Mucosa of gallbladder (tissue), 1 donor: ENCODE data around the gene NFATC4. TPM values are rescaled to one million over a fixed set of nuclear protein-coding genes. Genes with fewer than 3 reads are reported as not detected.
"Not testable (repeated sequence)": the region's sequence is repeated elsewhere in the genome, so short reads cannot be mapped to it uniquely, and the experiment has no call there.

Experiments used
- DNase-seq: peaks from one replicate; pipeline ENCODE4 v3.0.0-alpha.2; 2020; ENCODE audit warnings: low spot score
- total RNA-seq: library from RNA; stranded (reverse); gene quantifications from one replicate; pipeline ENCODE4 v1.2.1, GENCODE V29; 2021
- donor health status: DM: no; HTN: no; CAD: no.

NFATC4 gene
- total RNA-seq, 1 donor from 2014 or later, result 148 TPM

DNA sequence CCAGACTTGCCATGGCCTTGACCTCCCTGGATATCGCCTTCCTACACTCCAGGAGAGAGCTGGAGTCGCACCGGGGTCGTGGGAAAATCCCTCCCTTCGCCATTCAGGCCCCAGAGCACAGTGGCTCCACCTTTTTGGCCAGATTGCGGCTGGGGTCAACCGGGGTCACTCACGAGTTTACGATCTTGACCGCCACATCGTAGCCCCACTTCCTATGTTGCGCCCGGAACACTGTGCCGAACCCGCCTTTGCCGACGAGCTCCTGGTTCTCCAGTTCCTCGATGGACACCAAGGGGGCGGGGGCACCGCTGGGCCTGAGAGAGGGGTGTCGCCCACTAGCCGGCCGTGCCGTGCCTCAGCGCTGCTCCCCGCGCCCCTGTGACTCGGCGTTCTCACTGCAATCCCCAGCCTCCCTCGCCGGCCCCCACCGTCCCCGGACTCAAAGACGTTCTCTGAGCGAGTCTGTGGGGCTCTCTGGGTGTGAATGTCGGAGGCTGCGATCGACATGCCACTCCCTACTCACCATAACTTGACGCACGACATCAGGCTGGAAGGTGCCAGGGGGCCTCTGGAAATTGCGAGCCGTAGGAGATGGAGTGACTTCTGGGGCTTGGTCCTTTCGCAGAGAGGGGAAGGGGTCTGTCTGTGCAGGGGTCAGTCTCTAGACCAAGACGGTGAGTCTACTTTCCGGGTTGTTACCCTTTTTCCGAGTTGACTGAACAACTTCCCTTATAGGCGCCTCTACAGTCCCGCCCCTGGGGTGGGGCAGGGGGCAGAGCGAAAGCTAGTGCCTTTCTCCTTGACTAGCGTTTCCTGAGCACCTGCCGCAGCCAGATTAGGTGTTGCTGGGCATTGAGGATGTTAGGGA is 28.5 kb upstream of the NFATC4 start, which contains the start of gene RIPK3:
TSS of gene RIPK3 (minus strand) at position 708 of the 868 bp plus-strand sequence. CDS start at position 543, 165 bp downstream.
- peak; percentile 66 for DNase-seq

DNA sequence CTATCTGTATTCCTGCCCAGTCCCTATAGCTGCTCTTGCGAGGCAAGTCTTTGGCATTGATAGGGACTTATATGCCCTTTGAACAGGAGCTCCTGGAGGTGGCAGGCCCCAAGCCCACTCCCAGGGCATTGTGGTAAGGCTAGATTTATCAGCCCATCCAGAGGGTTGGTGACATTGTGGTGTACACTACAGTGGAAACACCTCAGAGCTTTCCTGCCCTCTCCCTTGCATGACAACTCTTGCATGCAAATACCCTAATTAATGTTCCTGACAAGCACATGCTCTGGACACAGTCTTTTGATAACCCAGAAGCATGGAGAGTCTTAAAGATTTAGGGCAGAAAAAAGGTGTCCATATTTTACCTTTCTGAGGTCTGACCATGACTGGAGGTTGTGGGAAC is 27.4 kb upstream of the NFATC4 start:
- no peak for DNase-seq

DNA sequence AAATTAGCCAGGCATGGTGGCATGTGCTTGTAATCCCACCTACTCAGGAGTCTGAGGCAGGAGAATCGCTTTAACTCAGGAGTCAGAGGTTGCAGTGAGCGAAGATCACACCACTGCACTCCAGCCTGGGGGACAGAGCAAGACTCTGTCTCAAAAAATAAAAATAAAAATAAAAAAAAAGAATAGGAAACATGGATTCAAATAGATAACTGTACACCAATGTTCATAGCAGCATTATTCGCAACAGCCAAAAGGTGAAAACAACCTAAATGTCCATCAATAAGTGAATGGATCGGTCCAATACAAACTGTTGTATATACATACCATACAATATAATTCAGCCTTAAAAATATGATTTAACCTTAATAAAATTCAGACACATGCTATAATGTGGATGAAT is 25.1 kb upstream of the NFATC4 start:
- DNase-seq, result no peak

DNA sequence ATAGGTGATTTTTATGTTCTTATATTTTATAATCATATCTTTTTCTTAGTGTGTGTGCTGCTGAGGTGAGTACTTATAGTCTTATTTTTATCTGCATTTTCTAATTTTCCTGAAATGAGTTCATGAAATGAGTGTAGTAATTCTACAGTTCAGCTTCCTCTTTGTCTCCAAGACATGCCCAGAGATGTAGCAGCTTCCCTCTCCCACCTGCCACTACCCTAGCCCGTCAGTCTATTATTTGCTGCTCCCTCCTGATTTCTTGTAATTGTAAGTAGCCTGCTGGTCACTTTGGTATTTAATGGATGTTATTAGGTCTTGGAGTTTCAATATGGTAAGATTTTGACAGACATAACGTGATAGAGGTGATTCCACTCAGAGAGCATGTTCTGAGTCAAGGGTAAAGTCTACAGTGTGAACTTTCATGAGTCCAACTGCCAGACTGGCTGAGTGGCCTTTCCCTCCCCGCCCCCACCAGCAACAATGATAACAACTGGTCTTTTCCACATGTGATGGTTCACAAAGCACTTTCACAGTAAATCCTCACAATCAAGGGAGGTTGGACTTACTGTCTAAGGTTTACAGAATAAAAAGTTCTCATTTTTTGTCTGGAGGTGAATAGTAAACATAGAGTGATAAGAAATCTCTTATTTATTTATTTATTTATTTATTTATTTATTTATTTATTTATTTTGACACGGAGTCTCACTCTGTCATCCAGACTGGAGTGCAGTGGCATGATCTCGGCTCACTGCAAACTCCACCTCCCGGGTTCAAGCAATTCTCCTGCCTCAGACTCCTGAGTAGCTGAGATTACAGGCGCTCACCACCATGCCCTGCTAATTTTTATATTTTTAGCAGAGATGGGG is 24.0 kb upstream of the NFATC4 start:
- DNase-seq, result no peak

DNA sequence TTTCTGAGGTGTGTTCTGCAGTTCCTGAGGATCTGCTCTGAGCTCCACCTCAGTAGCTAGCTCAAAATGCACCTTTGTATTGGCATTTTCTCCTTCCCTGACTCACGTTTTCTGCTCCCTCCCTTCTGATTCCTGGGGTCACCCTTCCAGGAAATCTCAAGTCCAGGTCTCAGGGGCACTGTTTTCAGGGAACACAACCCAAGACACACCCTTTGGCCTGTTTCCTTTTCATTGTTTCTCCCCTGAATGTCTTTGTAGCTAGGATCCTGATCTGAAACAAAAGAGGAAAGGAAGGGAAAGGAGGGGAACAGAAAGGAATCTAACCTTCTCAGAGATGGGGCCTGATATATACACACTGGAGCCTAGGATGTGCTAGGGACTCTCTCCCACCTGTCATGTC is 20.9 kb upstream of the NFATC4 start:
- DNase-seq, result no peak

DNA sequence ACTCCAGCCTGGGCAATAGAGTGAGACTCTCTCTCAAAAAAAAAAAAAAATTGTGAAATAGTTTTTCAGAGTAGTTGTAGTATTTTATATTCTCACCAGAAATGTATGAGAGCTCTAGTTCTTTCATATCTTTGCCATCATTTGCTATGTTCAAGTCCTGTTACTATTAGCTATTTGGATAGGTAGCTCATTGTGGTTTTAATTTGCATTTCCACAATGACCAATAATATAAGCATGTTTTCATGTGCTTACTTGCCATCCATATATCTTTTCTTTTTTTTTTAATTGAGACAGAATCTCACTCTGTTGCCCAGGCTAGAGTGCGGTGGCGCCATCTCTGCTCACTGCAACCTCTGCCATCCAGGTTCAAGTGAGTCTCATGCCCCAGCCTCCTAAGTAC is 19.8 kb upstream of the NFATC4 start:
- DNase-seq, result no peak

DNA sequence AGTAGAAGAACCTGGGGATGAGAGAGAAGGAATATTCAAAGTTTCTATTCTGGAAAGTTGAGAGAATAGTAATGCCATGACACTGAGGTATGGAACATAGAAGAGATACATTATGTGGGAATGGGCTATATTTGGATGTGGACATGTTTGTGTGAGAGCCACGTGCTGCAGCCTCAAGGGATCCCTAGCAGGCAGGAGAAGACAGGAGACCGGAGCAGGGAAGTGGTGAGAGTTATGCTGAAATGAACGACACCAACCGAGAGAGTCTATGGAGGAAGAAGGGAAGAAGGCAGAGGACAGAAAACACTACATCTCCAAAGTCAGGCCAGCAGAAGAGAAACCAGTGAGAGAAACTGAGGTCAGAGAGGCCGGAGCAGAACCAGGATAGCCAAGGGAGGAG is 18.2 kb upstream of the NFATC4 start:
- DNase-seq, result no peak

DNA sequence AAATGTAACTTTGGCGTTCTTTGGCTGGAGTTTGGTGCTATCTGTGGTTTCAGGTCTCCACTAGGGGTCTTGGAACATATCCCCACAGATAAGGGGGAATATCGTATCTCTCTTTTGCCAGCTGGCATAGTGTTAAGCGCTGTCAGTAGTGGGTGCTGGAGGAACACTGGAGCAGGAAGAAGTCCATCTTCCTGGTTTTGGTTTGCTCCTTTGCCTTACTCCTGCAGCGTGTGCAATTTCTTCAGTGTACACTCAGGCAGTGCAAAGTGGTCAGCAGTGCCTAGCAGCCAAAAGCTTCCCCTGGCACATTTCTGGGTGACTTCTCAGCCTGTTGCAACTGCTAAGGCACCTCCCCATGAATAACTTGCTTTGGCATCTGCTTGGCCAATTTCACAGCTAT is 16.5 kb upstream of the NFATC4 start:
- no peak for DNase-seq

DNA sequence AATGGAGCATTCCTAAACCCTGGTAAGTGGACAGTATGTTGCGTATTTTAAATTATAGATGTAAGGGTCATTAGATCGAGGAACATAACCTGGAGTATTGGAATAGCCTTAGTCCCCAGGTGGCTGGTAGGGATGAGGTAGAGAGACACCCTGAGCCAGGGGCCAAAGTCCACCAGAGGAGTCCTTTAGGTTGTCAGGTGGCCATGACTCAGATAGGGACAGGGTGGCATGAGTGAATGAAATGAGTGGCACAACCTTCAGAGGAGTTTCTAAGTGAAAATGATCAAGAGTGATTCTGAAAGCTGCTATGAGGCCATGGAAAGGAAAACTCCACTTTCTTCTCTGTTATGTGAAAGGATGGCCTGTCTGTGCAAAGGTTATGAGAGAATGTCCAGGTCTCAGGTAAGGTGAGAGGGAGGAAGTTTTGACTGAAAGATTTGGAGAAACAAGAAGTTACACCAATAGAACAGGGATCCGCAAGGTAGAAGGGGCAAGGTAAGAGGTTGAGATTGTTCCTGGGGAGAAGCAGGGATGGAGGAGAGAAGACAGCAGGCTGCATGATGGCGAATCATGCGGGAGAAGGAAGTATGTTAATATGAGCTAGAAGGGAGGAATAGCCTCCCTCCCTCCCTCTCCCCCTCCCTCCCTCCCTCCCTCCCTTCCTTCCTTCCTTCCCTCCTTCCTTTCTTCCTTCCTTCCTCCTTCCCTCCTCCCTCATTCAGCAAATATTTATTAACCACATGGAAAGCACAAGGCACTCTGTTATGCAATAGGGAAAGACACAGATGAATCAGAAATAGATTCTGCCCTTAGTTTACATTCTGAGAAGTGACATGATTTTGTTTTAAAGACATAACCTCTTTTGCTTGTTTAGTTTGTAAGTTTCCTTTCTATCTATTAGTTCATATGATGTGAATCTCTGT is 14.2 kb upstream of the NFATC4 start:
- DNase-seq, result peak; percentile 87

DNA sequence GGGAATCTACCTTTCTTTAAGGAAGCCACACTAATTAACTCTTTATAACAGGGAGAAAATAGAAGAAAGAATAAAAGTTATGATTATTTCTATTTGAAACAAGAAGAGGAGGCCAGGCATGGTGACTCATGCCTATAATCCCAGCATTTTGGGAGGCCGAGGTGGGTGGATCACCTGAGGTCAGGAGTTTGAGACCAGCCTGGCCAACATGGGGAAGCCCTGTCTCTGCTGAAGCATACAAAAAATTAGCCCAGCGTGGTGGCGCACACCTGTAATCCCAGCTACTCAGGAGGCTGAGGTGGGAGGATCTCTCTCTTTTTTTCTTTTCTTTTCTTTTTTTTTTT is 13.5 kb upstream of the NFATC4 start:
- not testable (repeated sequence) for DNase-seq

DNA sequence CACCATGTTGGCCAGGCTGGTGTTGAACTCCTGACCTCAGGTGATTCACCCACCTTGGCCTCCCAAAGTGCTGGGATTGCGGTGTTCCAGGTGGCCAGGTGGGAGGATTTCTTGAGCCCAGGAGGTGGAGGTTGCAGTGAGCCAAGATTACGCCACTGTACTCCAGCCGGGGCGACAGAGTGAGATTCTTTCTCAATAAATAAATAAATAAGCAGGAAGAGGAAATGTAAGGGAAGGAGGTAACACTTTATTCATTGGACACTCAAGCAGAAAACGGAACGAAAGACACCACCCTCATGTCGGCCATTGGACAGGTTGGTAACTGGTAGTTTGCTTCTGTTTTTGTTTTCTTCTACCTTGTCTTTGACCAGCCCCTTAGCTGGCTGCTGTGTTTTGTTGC is 13.0 kb upstream of the NFATC4 start:
- no peak for DNase-seq

DNA sequence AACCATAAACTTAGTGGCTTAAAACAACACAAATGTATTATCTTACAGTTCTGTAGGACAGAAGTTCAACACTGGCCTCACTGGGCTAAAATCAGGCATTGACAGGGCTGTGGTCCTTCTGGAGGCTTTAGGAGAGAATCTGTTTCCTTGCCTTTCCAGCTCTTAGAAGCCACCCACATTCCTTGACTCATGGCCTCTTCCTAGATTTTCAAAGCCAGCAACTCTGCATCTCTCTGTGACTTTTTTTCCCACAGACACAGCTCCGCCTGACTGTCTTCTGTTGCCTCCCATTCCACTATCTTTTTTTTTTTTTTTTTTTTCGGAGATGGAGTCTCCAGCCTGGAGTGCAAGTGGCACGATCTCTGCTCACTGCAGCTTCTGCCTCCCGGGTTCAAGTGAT is 11.8 kb upstream of the NFATC4 start:
- no peak for DNase-seq

DNA sequence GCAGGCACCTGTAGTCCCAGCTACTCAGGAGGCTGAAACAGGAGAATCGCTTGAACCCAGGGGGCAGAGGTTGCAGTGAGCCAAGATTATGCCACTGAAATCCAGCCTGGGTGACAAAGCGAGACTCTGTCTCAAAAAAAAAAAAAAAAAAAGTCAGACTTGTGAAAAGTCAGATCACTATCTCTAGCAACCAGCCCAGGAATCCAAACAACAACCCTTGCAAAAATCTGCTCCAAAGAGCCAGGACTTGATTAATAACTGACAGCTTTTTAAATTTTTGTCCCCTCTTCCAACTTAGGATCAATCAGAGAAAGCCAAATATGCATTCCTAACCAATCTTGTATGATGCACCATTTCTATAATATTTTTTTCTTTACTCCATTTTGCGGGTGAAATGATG is 7.7 kb upstream of the NFATC4 start:
- DNase-seq, result no peak

DNA sequence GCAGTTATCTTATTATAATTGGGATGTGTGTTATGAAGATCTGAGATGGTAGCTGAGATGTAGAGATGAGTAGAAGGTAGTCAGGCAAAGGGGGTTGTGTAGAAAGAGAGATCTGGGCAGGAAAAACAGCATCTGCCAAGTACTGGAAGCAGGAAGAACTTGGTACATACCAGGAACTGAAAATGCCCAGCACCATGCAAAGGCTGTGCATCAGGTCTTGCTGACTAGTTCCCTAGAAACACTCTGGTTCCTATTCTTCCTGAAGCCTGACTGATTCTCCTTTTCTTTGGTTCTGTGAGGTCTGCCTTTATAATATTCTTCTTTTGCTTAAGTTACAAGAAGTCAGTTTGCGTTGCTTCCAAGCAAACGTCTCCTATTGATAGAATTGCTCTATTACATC is 6.7 kb upstream of the NFATC4 start:
- DNase-seq, result no peak

DNA sequence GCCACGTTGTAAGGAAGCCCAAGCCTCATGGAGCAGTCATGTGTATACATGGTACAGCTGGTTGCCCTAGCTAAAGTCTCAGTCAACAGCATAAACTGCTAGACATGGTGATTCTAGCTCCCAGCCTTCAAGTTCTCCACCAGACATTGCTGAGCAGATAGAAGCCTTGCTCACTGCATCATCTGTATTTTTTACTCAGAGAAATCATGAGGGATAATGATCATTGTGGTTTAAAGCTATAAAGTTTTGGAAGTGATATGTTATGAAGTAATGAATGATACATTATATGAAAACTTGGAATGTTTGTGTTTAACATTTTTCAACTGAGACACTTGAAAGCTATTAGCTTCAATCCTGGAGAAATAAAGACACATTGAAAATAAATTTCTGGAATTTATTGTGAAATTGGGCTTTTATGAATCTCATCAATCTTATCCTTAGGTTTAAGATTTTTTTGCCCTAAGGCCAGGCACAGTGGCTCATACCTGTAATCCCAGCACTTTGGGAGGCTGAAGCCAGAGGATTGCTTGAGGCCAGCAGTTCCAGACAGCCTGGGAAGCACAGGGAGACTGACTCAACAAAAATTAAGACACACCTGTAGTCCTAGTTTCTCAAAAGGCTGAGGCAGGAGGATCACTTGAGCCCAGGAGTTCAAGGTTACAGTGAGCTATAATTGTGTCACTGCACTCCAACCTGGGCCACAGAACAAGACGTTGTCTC is 5.6 kb upstream of the NFATC4 start:
- DNase-seq, result no peak

DNA sequence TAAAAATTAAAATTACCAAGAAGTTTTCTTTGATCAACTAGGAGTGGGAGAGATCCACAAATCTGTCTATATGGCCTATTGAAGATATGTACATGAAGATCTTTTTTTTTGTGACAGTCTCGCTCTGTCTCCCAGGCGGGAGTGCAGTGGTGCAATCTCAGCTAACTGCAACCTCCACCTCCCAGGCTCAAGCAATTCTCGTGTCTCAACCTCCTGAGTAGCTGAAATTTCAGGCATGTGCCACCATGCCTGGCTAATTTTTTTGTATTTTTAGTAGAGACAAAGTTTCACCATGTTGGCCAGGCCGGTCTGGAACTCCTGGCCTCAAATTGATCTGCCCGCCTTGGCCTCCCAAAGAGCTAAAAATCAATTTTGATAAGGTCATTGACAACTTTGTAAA is 4.6 kb upstream of the NFATC4 start:
- no peak for DNase-seq

DNA sequence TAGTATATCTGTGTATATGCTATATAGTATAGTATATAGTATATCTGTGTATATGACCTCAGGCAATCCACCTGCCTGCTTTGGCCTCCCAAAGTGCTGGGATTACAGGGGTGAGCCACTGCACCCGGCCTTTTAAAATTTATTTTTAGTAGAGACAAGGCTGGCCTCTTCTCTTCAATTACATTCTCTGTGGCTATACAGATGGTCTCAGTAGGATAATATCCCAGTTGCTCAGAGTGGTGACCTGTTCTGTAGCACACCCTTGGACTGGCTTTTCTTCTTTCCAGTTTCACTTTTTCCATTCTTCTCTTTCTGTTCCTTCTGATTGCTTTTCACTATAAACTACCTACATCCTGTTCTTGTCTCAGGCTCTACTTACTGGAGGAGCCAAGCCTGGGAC is 3.1 kb upstream of the NFATC4 start:
- no peak for DNase-seq

DNA sequence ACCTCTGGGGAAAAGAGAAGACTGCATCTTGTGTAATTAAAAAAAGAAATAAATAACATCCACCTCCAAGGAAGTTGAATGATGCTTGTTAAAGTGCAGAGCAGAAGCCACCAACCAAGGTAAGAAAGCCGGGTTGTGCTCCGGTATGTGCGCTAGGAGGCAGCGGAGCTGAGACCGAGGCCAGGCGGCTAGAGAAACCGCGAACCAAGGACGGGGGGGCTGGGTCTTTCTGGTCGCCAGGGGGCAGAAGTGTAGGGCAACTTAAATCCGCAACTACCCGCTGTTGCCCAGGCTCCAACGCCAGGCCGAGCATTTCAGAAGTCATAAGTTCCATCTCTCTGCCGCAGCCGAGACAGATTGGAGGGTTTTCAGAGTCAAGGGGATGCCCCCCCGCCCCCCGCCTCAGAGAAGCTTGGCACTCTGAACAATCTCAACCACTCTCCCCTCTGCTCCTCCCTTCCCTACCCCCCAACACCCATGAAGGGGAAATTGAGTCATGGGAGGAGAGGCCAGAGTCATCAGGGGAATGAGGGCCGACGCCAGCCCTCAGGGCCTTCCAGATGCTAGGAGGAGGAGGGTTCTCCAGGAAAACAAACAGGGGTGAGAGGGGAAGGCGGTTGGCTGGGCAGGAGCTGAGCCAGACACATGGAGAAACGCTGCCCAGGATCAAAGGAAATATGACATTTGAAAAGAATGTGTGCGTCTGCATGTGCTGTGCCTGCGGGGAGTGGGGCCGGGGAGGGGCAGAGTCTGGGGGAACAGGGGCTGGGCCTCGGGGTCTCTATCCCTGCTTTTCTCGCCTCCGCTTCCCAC is 2.2 kb upstream of the NFATC4 start:
- peak; percentile 87 for DNase-seq

DNA sequence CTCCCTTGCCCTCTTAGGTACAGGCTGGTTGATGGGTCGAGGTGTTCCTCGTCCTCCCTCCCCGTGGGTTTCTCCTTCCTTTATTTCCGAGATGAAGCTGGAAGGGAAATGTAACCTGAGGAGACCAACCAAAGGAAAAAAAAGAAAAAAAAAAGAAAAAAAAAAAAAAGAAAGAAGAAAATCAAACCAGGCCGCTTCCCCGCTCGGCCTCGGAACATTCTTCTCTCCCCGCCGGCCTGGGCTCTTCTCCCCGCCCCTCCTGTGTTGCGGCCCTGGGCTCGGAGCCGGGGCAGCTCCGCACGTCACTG is 1.6 kb upstream of the NFATC4 start:
- no peak for DNase-seq

DNA sequence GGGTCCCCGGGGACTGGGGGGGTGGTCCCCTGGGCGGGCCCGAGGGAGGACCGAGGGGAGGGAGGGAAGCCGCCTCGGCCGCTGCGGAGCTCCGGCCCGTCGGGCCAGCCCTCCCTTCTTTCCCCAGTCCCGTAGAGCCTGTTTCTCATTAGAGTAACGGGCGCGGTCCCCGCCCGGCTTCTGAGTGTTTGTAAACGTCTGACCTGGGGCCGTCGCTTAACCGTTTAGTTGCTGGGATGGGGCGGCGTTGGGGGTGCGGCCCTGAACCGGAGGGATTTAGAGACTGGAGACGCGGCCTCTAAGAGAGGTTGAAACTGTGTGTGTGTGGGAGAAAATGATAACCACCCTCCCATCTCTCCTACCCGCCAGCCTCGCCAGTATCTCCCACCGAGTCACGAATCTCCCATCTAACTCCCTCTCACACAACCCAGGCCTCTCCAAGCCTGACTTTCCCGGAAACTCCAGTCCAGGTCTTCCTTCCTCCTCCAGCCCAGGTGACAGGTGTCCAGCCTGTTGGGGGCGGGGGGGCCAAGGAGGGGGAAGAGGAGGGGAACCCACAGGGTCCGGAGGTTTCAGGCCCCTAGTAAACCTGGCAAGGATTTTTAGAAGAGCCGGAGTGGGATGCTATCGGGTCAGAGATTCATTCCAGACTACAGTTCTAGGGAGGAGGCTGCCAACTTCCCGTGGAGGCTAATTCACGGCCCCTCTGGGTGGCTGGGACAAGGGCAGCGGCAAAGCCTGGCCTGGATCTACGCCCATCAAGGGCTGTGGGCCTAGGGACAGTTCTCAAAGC is 1.1 kb upstream of the NFATC4 start:
- DNase-seq, result peak; percentile 93
